Epithelial cell of esophagus (primary cell): ENCODE measurements around the gene NHERF1.

Source experiments
- DNase-seq: peaks from one replicate; pipeline ENCODE4 v3.0.0; 2010; ENCODE audit warnings: low read depth
- H3K4me3 ChIP-seq: 2 replicates; pipeline ENCODE4 v1.5.1; 2011; ENCODE audit warnings: mild to moderate bottlenecking, low read length, control low read depth
- TF ChIP-seq, protein P1 (sequence below): IDR thresholded peaks from 2 replicates; pipeline ENCODE4 v1.5.1; 2011; ENCODE audit warnings: low read depth, mild to moderate bottlenecking, low read length, control low read depth, inconsistent platforms; ENCODE audit not compliant: insufficient read depth; ENCODE audit errors: missing control alignments

Gene NHERF1

DNA sequence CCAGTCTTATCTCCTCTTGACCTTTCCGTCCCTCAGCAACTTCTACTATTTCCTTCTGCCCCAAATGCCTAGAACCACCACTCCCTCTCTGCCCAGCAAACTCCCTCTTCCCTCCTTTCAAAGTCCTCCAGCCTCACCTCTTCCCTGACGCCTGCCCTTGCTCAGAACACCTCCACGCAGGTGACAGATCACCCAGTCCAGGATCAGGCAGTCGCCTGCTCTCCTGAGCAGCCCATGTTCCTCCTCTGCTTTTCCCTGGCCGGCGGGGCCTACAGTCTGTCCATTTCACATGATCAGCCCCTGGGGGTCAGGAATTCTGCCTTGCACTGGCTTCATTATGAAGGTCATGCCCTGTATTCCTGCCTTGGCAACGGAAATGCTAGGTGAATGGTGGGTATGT lies 36.1 kb upstream of the NHERF1 start:
- no peak overlapping the region for H3K4me3 ChIP-seq
- TF ChIP-seq, protein P1, sequence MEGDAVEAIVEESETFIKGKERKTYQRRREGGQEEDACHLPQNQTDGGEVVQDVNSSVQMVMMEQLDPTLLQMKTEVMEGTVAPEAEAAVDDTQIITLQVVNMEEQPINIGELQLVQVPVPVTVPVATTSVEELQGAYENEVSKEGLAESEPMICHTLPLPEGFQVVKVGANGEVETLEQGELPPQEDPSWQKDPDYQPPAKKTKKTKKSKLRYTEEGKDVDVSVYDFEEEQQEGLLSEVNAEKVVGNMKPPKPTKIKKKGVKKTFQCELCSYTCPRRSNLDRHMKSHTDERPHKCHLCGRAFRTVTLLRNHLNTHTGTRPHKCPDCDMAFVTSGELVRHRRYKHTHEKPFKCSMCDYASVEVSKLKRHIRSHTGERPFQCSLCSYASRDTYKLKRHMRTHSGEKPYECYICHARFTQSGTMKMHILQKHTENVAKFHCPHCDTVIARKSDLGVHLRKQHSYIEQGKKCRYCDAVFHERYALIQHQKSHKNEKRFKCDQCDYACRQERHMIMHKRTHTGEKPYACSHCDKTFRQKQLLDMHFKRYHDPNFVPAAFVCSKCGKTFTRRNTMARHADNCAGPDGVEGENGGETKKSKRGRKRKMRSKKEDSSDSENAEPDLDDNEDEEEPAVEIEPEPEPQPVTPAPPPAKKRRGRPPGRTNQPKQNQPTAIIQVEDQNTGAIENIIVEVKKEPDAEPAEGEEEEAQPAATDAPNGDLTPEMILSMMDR: no peak
- DNase-seq: no peak

DNA sequence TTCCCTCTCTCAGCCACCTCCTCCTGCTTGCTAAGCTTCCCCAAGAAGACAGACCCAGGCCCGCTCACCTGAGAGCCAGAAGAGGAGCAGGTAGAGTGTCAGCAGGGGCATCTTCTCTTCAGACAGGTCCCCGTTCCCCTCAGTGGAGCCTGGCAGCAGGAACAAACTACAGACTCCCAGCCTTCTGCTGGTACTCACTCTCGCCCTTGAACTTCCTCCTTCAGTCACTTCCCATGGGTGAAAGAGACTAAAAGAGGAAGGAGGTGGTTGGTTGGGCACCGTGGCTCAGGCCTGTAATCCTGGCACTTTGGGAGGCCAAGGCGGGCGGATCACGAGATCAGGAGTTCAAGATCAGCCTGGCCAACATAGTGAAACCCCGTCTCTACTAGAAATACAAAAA lies 35.7 kb upstream of the NHERF1 start, which contains the start of gene CD300LF:
TSS of gene CD300LF (minus strand) at position 168 of the 400 bp plus-strand sequence. CDS start at position 111, 57 bp downstream.
- no peak within 1 kb of the TSS for H3K4me3 ChIP-seq
- DNase-seq: no peak
- TF ChIP-seq, protein P1: no peak

DNA sequence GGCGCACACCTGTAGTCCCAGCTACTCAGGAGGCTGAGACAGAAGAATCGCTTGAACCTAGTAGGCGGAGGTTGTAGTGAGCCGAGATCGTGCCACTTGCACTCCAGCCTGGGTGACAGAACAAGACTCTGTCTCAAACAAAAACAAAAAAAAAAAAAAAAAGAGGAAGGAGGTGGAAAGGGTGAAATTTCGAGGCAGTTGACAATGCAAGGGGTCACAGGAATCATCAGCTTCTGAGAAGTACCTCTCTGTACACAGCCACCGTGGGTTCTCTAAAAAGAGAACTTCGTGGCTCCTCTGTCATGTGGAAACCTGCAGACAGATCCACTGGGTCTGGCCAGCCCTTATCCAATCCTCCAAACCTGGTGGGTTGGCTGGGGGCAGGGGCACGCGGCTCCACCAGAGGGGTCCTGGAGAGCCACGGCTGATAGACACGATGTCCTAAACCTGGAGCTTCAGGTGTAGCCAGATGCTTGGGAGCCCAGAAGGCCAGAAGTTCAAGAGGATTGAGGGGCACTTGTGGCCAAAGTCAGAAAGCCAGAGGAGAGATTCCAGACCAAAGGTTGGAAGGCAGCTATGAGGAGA lies 35.2 kb upstream of the NHERF1 start:
- no peak for DNase-seq
- no peak overlapping the region for H3K4me3 ChIP-seq
- TF ChIP-seq, protein P1: no peak

DNA sequence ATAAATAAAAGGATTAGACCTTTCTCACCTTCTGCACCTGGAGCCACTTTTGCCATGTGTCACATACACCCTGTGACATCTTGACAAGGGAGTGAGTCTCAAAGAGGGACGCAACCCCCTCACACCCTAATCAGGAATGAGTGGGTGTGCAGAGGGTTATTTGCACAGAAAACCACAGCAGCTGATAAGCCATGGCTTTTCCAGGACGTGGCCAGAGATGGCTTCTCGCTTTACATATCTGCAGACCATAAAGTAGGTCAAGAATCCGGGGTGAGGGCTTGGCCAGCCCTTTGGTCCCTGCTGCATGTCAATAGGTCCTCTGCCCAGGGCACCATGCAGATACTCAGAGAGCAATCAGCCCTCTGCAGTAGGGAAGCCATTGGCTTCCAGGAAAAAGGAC lies 33.3 kb upstream of the NHERF1 start:
- TF ChIP-seq, protein P1: no peak
- no peak overlapping the region for H3K4me3 ChIP-seq
- no peak for DNase-seq

DNA sequence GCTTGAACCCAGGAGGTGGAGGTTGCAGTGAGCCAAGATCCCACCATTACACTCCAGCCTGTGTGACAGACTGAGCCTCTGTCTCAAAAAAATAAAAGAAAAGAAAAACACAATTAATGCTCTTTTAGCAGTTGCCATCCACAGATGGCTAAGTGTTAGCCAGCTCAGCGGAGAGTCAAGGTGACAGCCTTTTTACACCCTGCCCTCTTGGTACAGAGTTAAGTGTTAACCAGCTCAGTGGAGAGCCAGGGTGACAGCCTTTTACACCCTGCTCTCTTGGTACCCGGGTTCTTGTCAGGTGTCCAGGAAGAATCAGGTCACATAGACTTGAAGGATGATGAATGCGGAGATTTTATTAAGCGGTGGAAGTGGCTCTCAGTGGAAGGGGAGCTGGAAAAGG lies 27.9 kb upstream of the NHERF1 start:
- TF ChIP-seq, protein P1: no peak
- DNase-seq: no peak
- H3K4me3 ChIP-seq: no peak overlapping the region

DNA sequence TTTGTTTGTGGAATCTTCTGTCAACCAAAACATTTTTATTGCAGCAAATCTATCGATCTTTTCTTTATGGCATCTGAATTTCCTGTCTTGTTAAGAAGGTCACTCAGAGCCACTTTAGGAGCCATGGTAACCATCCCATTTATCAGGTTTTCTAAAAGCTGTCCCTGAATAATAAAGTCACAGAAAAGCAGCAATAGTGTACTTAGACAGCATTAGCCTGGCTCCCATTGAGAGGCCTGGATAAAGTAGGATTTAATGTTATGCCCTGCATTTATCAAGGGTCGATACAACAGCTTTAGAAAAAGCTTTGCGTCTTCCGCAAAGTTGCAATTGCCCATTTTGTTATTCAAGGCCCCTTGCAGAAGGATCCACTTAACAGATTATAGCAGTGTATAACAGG lies 25.6 kb upstream of the NHERF1 start:
- H3K4me3 ChIP-seq: no peak overlapping the region
- TF ChIP-seq, protein P1: no peak
- DNase-seq: no peak

DNA sequence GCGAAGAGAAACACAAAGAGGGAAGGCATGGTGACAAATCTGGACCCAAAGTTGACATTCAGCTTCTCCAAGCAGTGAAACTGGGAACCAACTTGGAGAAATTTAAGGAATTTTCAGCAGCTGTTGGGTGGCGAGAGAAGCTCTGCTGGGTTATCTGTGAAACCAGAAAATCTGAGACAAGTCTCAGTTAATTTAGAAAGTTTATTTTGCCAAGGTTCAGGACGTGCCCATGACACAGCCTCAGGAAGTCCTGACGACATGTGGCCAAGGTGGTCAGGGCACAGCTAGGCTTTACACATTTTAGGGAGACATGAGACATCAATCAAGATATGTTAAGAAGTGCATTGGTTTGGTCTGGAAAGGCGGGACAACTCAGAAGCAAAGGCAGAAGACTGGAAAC lies 24.5 kb upstream of the NHERF1 start:
- H3K4me3 ChIP-seq: no peak overlapping the region
- TF ChIP-seq, protein P1: no peak
- DNase-seq: no peak
